Measurements from ENCODE around the gene KRTAP3-1. TPM values are rescaled to one million over a fixed set of nuclear protein-coding genes. Genes with fewer than 3 reads are reported as not detected.

KRTAP3-1 gene
- total RNA-seq, 1 donor from 2014 or later = not detected

Other genes with a start within 250 kb of the KRTAP3-1 start
- gene KRT26, start 236.9 kb downstream of the KRTAP3-1 start, total RNA-seq (ENCODE audit: low replicate concordance) = not detected in 2 replicates
- not detected in 2 replicates for gene KRT27, start 226.6 kb downstream of the KRTAP3-1 start, total RNA-seq (ENCODE audit: low replicate concordance)
- 0.21 TPM in 1 of 2 replicates, not detected in the other for gene KRT28, start 209.2 kb downstream of the KRTAP3-1 start, total RNA-seq (ENCODE audit: low replicate concordance)
- 60.2 and 83.0 TPM in 2 replicates for gene KRT10, start 186.5 kb downstream of the KRTAP3-1 start, total RNA-seq (ENCODE audit: low replicate concordance)
- not detected in 2 replicates for gene KRT12, start 141.9 kb downstream of the KRTAP3-1 start, total RNA-seq (ENCODE audit: low replicate concordance)
- gene KRT20, start 123.9 kb downstream of the KRTAP3-1 start, total RNA-seq (ENCODE audit: low replicate concordance) = 13.0 and 41.9 TPM in 2 replicates
- 49.7 and 464 TPM in 2 replicates for gene KRT23, start 71.5 kb downstream of the KRTAP3-1 start, total RNA-seq (ENCODE audit: low replicate concordance)
- gene KRT39, start 42.2 kb downstream of the KRTAP3-1 start, total RNA-seq (ENCODE audit: low replicate concordance) = 0.70 and 1.0 TPM in 2 replicates
- 2.3 and 5.5 TPM in 2 replicates for gene KRT40, start 24.8 kb downstream of the KRTAP3-1 start, total RNA-seq (ENCODE audit: low replicate concordance)
- gene KRTAP3-3, start 15.0 kb downstream of the KRTAP3-1 start, total RNA-seq (ENCODE audit: low replicate concordance) = not detected in 2 replicates
- not detected in 2 replicates for gene KRTAP3-2, start 9.2 kb downstream of the KRTAP3-1 start, total RNA-seq (ENCODE audit: low replicate concordance)
- not detected in 2 replicates for gene KRTAP1-5, start 18.1 kb upstream of the KRTAP3-1 start, total RNA-seq (ENCODE audit: low replicate concordance)
- not detected in 2 replicates for gene KRTAP1-4, start 21.1 kb upstream of the KRTAP3-1 start, total RNA-seq (ENCODE audit: low replicate concordance)
- gene KRTAP1-3, start 25.7 kb upstream of the KRTAP3-1 start, total RNA-seq (ENCODE audit: low replicate concordance) = not detected in 2 replicates
- not detected in 2 replicates for gene KRTAP1-1, start 32.3 kb upstream of the KRTAP3-1 start, total RNA-seq (ENCODE audit: low replicate concordance)
- gene KRTAP2-1, start 38.2 kb upstream of the KRTAP3-1 start, total RNA-seq (ENCODE audit: low replicate concordance) = not detected in 2 replicates
- gene KRTAP2-2, start 46.1 kb upstream of the KRTAP3-1 start, total RNA-seq (ENCODE audit: low replicate concordance) = not detected in 2 replicates
- 0.98 TPM in 1 of 2 replicates, not detected in the other for gene KRTAP2-3, start 51.0 kb upstream of the KRTAP3-1 start, total RNA-seq (ENCODE audit: low replicate concordance)
- not detected in 2 replicates for gene KRTAP2-4, start 56.8 kb upstream of the KRTAP3-1 start, total RNA-seq (ENCODE audit: low replicate concordance)
- gene KRTAP4-7, start 75.0 kb upstream of the KRTAP3-1 start, total RNA-seq (ENCODE audit: low replicate concordance) = not detected in 2 replicates
- not detected in 2 replicates for gene KRTAP4-8, start 89.0 kb upstream of the KRTAP3-1 start, total RNA-seq (ENCODE audit: low replicate concordance)
- gene KRTAP4-16, start 93.1 kb upstream of the KRTAP3-1 start, total RNA-seq (ENCODE audit: low replicate concordance) = not detected in 2 replicates
- gene KRTAP4-9, start 96.3 kb upstream of the KRTAP3-1 start, total RNA-seq (ENCODE audit: low replicate concordance) = not detected in 2 replicates
- gene KRTAP4-11, start 109.2 kb upstream of the KRTAP3-1 start, total RNA-seq (ENCODE audit: low replicate concordance) = not detected in 2 replicates
- not detected in 2 replicates for gene KRTAP4-12, start 115.1 kb upstream of the KRTAP3-1 start, total RNA-seq (ENCODE audit: low replicate concordance)
- gene KRTAP4-6, start 131.4 kb upstream of the KRTAP3-1 start, total RNA-seq (ENCODE audit: low replicate concordance) = not detected in 2 replicates
- not detected in 2 replicates for gene KRTAP4-5, start 140.7 kb upstream of the KRTAP3-1 start, total RNA-seq (ENCODE audit: low replicate concordance)
- gene KRTAP4-4, start 151.6 kb upstream of the KRTAP3-1 start, total RNA-seq (ENCODE audit: low replicate concordance) = not detected in 2 replicates
- gene KRTAP4-3, start 159.1 kb upstream of the KRTAP3-1 start, total RNA-seq (ENCODE audit: low replicate concordance) = not detected in 2 replicates
- gene KRTAP4-2, start 169.1 kb upstream of the KRTAP3-1 start, total RNA-seq (ENCODE audit: low replicate concordance) = not detected in 2 replicates
- not detected in 2 replicates for gene KRTAP4-1, start 175.8 kb upstream of the KRTAP3-1 start, total RNA-seq (ENCODE audit: low replicate concordance)
- not detected in 2 replicates for gene KRTAP9-1, start 180.8 kb upstream of the KRTAP3-1 start, total RNA-seq (ENCODE audit: low replicate concordance)
- not detected in 2 replicates for gene KRTAP9-2, start 217.5 kb upstream of the KRTAP3-1 start, total RNA-seq (ENCODE audit: low replicate concordance)
- gene KRTAP9-3, start 223.3 kb upstream of the KRTAP3-1 start, total RNA-seq (ENCODE audit: low replicate concordance) = not detected in 2 replicates
- not detected in 2 replicates for gene KRTAP9-8, start 228.9 kb upstream of the KRTAP3-1 start, total RNA-seq (ENCODE audit: low replicate concordance)
- gene KRTAP9-4, start 240.6 kb upstream of the KRTAP3-1 start, total RNA-seq (ENCODE audit: low replicate concordance) = not detected in 2 replicates
- gene KRTAP9-9, start 246.3 kb upstream of the KRTAP3-1 start, total RNA-seq (ENCODE audit: low replicate concordance) = not detected in 2 replicates

Data from type B pancreatic cell (in vitro differentiated cells).